NCI-H2107 (cell line): ENCODE results near the gene MTA1.

Source experiments
- DNase-seq: peaks from one replicate; lab custom pipeline; 2025; lab: John Stamatoyannopoulos, UW

The MTA1 gene

DNA sequence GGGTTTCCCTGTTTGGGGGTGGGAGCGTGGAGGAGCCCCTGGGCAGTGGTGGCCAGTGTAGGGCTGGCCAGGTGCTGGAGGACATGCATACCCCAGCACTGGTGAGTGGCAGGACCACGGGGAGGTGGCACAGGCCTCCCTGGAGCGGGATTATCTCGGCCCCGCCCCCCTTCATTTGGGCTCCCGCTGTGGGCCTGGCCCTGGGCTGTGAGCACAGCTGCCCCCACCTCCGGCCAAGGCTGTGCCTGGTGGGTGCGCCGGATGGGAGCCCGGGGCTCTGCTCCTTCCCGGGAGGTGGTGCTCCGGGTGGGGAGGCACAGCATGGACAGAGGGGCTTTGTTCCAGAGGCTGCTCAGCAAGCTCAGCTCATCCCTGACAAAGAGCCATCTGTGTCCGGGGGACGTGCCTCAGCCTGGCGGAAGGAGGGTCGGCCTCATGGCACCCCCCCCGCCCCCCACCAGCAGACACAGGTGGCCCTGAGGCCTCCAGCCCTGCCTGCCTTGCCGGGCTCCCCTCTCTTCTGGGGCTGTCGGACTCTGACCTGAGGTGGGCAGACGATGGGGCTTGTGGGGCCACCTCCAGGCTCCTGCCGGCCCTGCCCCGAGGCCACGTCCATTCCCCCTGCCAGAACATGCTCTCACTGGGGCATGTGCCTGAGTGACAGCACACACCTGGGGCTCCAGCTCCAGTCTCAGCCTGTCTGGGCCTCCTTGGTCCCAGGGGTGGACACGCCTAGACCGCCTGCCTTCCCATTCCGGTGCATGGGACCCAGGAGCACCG, 79.8 kb downstream of the MTA1 start:
- DNase-seq: no peak

- DNase-seq: no peak
These were observed 80.6 kb downstream of the MTA1 start for GRCh38 chr14:105500036-105500725.

- DNase-seq: no peak
These were observed 81.1 kb downstream of the MTA1 start for GRCh38 chr14:105500726-105501101.

DNA sequence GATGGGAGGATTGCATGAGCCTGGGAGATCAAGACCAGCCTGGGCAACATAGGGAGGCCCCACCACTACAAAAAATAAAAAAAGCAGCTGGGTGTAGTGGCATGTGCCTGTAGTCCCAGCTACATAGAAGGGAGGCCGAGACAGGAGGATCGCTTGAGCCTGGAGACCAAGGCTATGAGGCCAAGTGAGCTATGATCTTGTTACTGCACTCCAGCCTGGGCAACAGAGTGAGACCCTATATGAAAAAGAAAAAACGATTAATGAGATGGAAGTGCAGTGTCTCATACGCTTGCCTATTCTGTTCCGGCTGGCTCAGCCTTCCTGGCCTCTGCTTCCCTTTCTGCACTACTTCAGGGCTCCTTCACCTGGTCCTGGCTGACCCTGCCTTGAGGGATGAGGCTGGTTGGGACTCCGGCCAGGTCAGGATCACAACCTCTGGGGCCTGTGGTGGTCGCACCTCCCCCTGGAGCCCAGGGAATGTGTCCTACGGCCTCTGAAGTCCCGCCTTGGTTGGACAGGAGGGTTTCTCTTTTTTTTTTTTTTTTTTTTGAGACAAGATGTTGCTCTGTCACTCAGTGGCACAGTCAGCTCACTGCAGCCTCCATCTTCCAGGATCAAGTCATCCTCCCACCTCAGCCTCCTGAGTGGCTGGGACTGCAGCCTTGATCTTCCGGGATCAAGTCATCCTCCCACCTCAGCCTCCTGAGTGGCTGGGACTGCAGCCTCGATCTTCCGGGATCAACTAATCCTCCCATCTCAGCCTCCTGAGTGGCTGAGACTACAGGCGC, 82.1 kb downstream of the MTA1 start:
- no peak for DNase-seq

DNA sequence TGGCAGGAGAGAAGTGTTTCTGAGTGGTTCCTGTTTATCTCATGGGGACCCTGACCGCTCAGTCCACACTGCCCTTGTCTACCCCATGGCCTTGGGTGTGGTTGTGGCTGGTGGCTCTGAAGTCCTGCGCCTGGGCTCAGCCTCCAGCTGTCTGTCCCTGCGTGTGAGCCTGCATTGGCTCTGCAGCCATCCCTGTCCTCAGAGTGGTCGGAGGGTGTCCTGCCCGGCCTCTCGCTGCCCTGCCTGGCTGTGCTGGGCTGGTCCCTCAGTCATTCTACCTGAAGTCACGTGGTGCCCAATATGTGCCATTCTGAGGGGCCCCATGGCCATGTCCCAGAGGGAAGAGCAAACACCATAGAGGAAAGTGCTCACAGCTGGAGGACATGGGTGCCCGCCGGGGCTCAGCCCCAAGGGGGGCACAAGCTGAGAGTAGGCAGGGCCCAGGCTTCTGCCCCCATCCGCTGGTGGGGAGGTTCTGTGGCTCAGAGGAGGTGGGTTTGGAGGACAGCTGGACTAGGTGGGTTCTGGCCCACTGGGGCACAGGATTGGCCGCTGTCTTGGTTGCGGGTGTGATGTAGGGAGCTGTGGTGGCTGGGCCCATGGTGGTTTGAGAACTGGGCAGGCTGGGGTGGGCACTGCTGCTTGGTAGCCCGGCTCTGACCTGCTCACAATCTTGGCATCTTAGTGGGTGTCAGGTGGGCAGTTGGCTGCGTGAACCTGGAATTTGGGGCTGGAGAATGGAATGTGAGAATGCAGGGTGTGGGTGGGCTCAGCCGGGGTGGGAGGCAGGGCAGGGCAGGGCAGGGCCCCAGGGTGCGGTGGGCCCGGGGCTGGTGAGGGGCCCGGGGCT, 83.0 kb downstream of the MTA1 start:
- DNase-seq: no peak

DNA sequence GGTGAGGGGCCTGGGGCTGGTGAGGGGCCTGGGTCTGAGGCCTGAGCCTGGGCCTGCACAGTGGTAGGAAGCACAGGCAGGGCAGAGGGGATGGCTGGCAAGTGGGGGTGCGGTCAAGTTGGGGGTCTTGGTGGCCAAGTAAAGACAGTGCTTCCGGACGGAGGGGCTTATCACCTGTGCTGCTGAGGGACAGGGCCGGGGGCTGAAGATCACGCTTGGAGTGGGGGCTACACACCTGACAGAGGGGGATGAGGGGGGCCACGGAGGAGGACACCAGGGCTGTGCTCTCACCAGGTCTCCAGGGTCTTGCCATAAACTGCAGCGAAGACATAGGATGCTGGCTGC, 83.6 kb downstream of the MTA1 start:
- DNase-seq: no peak

GRCh38 chr14:105503935-105504692, 84.5 kb downstream of the MTA1 start:
- DNase-seq: no peak

GRCh38 chr14:105505101-105505500, 85.5 kb downstream of the MTA1 start:
- DNase-seq: no peak

DNA sequence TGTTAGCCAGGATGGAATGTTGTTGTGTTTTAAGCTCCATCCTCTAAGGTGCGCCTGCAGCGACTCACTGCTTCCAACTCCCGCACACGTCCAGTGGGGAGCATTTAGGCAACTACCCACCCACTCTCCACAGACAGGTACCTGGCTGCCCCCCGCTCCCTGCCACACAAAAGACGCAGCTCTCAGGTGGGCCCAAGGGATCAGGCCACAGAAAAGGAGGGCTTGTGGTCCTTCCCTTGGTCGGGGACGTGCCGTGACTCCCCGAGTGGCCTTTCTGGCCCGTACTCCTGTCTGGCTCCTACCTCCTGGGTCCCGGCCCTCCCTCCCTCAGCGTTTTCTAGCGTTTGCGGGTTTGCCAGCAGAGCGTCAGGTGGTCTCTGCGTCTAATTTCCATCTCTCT, 87.6 kb downstream of the MTA1 start:
- no peak for DNase-seq

GRCh38 chr14:105508069-105508468, 88.4 kb downstream of the MTA1 start:
- DNase-seq: no peak

- DNase-seq: no peak
These were observed 89.0 kb downstream of the MTA1 start for GRCh38 chr14:105508601-105509000.

- DNase-seq: no peak
These were observed 97.5 kb downstream of the MTA1 start for GRCh38 chr14:105517096-105517495.

GRCh38 chr14:105519946-105520698, 100.5 kb downstream of the MTA1 start:
- DNase-seq: no peak
